ENCODE results near the gene TPSAB1. TPM values are rescaled to one million over a fixed set of nuclear protein-coding genes. Genes with fewer than 3 reads are reported as not detected.

TPSAB1 gene
- total and polyA plus RNA-seq, 2 donors, result 4.3 to 11.1 TPM

DNA sequence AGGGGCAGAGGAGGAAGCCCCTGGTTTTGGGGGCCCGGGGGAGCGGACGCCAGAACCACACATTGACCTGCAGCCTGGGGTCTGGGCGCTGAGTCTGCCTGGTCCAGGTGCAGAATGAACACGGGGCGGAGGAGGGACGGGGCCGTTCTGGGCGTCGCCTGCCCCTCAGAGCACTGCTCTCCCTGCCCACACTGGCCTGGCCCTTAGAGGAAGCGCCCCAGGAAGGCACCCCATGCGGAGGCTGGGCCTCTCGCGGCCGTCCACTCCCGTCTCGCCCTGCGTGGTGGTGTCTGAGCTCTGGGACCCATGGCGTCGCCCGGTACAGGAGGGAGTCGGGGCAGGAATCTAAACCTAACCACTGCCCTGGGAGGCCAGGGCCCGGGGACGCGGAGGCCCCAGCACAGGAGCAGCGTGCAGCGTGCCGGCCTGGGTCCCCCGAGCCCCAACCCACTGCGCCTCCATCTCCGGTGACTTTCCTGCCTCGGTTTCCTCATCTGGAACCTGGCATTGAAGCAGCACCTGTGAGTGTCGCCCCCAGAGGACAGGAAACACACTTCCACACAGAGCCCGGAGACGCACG lies 19.7 kb downstream of the TPSAB1 start:
- no peak overlapping the region for H3K27ac ChIP-seq (ENCODE audit: low read depth in 1 of 2, low read length in 1 of 2)
- 75% methylated on average over 36 of the region's 36 CpGs for WGBS
- H3K27me3 ChIP-seq (ENCODE audit: control insufficient read depth in 2 of 2, insufficient read depth in 1 of 2, low read length in 1 of 2), result peaks cover 37 to 50% of the 10 kb centered on the region in 2 donors
- DNase-seq (ENCODE audit: low read depth in 6 of 9, low spot score in 9 of 9), result no peak
- peaks cover 0 to 4% of the 10 kb centered on the region in 2 donors for H3K4me1 ChIP-seq (ENCODE audit: control insufficient read depth in 2 of 2, insufficient read depth in 2 of 2, low read length in 2 of 2)
- H3K36me3 ChIP-seq (ENCODE audit: control insufficient read depth in 2 of 2, insufficient read depth in 2 of 2, low read length in 1 of 2), result no peaks in the 10 kb centered on the region
- H3K4me3 ChIP-seq (ENCODE audit: low read length in 2 of 2), result no peak overlapping the region
- H3K9me3 ChIP-seq (ENCODE audit: control insufficient read depth in 2 of 2, insufficient read depth in 1 of 2, low read length in 1 of 2), result peaks cover 0 to 13% of the 10 kb centered on the region in 2 donors

GRCh38 chr16:1261131-1261892 lies 20.8 kb downstream of the TPSAB1 start:
- Histone ChIP-seq H3K4me1 (ENCODE audit: control insufficient read depth in 2 of 2, insufficient read depth in 2 of 2, low read length in 2 of 2) (peaks cover 0 to 4% of the 10 kb centered on the region in 2 donors), H3K9me3 (ENCODE audit: control insufficient read depth in 2 of 2, insufficient read depth in 1 of 2, low read length in 1 of 2) (peaks cover 0 to 17% of the 10 kb centered on the region in 2 donors), H3K4me3 (ENCODE audit: low read length in 2 of 2) (no peak overlapping the region), H3K27ac (ENCODE audit: low read depth in 1 of 2, low read length in 1 of 2) (no peak overlapping the region), H3K27me3 (ENCODE audit: control insufficient read depth in 2 of 2, insufficient read depth in 1 of 2, low read length in 1 of 2) (peaks cover 37 to 50% of the 10 kb centered on the region in 2 donors), H3K36me3 (ENCODE audit: control insufficient read depth in 2 of 2, insufficient read depth in 2 of 2, low read length in 1 of 2) (no peaks in the 10 kb centered on the region)
- WGBS, result 15% methylated on average over 47 of the region's 47 CpGs
- no peak for DNase-seq (ENCODE audit: low read depth in 6 of 9, low spot score in 9 of 9)

- no peak for DNase-seq (ENCODE audit: low read depth in 6 of 9, low spot score in 9 of 9)
- no peaks in the 10 kb centered on the region for H3K36me3 ChIP-seq (ENCODE audit: control insufficient read depth in 2 of 2, insufficient read depth in 2 of 2, low read length in 1 of 2)
- 93% methylated on average over 32 of the region's 32 CpGs for WGBS
- no peak overlapping the region for H3K27ac ChIP-seq (ENCODE audit: low read depth in 1 of 2, low read length in 1 of 2)
- H3K9me3 ChIP-seq (ENCODE audit: control insufficient read depth in 2 of 2, insufficient read depth in 1 of 2, low read length in 1 of 2), result peaks cover 0 to 17% of the 10 kb centered on the region in 2 donors
- no peak overlapping the region for H3K4me3 ChIP-seq (ENCODE audit: low read length in 2 of 2)
- peaks cover 0 to 4% of the 10 kb centered on the region in 2 donors for H3K4me1 ChIP-seq (ENCODE audit: control insufficient read depth in 2 of 2, insufficient read depth in 2 of 2, low read length in 2 of 2)
- peaks cover 37 to 50% of the 10 kb centered on the region in 2 donors for H3K27me3 ChIP-seq (ENCODE audit: control insufficient read depth in 2 of 2, insufficient read depth in 1 of 2, low read length in 1 of 2)
Observed at GRCh38 chr16:1262210-1262845, 21.8 kb downstream of the TPSAB1 start.

GRCh38 chr16:1262846-1263221 lies 22.3 kb downstream of the TPSAB1 start:
- 91% methylated on average over 9 of the region's 9 CpGs for WGBS
- Histone ChIP-seq H3K27me3 (ENCODE audit: control insufficient read depth in 2 of 2, insufficient read depth in 1 of 2, low read length in 1 of 2) (peaks cover 37 to 50% of the 10 kb centered on the region in 2 donors), H3K4me1 (ENCODE audit: control insufficient read depth in 2 of 2, insufficient read depth in 2 of 2, low read length in 2 of 2) (peaks cover 0 to 4% of the 10 kb centered on the region in 2 donors), H3K27ac (ENCODE audit: low read depth in 1 of 2, low read length in 1 of 2) (no peak overlapping the region), H3K36me3 (ENCODE audit: control insufficient read depth in 2 of 2, insufficient read depth in 2 of 2, low read length in 1 of 2) (no peaks in the 10 kb centered on the region), H3K9me3 (ENCODE audit: control insufficient read depth in 2 of 2, insufficient read depth in 1 of 2, low read length in 1 of 2) (peaks cover 0 to 17% of the 10 kb centered on the region in 2 donors), H3K4me3 (ENCODE audit: low read length in 2 of 2) (no peak overlapping the region)
- DNase-seq (ENCODE audit: low read depth in 6 of 9, low spot score in 9 of 9), result no peak

GRCh38 chr16:1263591-1264344 lies 23.3 kb downstream of the TPSAB1 start:
- Histone ChIP-seq H3K27me3 (ENCODE audit: control insufficient read depth in 2 of 2, insufficient read depth in 1 of 2, low read length in 1 of 2) (peaks cover 37 to 49% of the 10 kb centered on the region in 2 donors), H3K27ac (ENCODE audit: low read depth in 1 of 2, low read length in 1 of 2) (no peak overlapping the region), H3K4me1 (ENCODE audit: control insufficient read depth in 2 of 2, insufficient read depth in 2 of 2, low read length in 2 of 2) (peaks cover 0 to 4% of the 10 kb centered on the region in 2 donors), H3K4me3 (ENCODE audit: low read length in 2 of 2) (no peak overlapping the region), H3K36me3 (ENCODE audit: control insufficient read depth in 2 of 2, insufficient read depth in 2 of 2, low read length in 1 of 2) (no peaks in the 10 kb centered on the region), H3K9me3 (ENCODE audit: control insufficient read depth in 2 of 2, insufficient read depth in 1 of 2, low read length in 1 of 2) (peaks cover 0 to 17% of the 10 kb centered on the region in 2 donors)
- 89% methylated on average over 15 of the region's 15 CpGs for WGBS
- no peak for DNase-seq (ENCODE audit: low read depth in 6 of 9, low spot score in 9 of 9)

DNA sequence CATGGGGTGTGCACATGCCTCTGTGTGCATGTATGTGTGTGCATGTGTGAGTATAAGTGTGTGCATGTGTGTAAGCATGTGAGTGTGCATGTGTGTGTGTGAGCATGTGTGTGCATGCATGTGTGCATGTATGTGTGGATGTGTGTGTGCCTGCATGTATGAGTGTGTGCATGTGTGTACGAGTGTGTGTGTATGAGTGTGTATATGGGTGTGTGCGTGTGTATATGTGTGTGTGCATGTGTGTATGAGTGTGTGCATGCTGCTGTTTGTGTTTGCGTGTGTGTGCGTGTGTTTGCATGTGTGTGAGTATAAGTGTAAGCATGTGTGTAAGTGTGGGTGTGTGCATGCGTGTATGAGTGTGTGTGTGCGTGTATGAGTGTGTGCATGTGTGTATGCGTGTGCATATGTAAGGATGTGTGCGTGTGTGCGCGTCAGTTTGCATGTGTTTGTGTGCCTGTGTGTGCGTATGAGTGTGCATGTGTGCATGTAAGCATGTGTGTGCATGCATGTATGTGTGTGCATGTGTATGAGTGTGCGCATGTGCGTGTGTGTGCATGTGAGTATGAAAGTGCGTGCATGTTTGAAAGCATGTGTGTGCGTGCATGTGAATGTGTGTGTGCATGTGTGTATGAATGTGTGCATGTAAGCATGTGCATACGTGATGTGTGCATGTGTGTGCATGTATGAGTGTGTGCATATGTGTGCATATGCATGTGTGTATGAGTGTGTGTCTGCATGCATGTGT lies 24.0 kb downstream of the TPSAB1 start:
- no peaks in the 10 kb centered on the region for H3K36me3 ChIP-seq (ENCODE audit: control insufficient read depth in 2 of 2, insufficient read depth in 2 of 2, low read length in 1 of 2)
- no peak for DNase-seq (ENCODE audit: low read depth in 6 of 9, low spot score in 9 of 9)
- H3K9me3 ChIP-seq (ENCODE audit: control insufficient read depth in 2 of 2, insufficient read depth in 1 of 2, low read length in 1 of 2), result peaks cover 0 to 17% of the 10 kb centered on the region in 2 donors
- no peak overlapping the region for H3K27ac ChIP-seq (ENCODE audit: low read depth in 1 of 2, low read length in 1 of 2)
- 98% methylated on average over 16 of the region's 16 CpGs for WGBS
- H3K4me3 ChIP-seq (ENCODE audit: low read length in 2 of 2), result no peak overlapping the region
- H3K4me1 ChIP-seq (ENCODE audit: control insufficient read depth in 2 of 2, insufficient read depth in 2 of 2, low read length in 2 of 2), result no peaks in the 10 kb centered on the region
- peaks cover 32 to 42% of the 10 kb centered on the region in 2 donors for H3K27me3 ChIP-seq (ENCODE audit: control insufficient read depth in 2 of 2, insufficient read depth in 1 of 2, low read length in 1 of 2)

- no peaks in the 10 kb centered on the region for H3K4me1 ChIP-seq (ENCODE audit: control insufficient read depth in 2 of 2, insufficient read depth in 2 of 2, low read length in 2 of 2)
- H3K9me3 ChIP-seq (ENCODE audit: control insufficient read depth in 2 of 2, insufficient read depth in 1 of 2, low read length in 1 of 2), result peaks cover 0 to 17% of the 10 kb centered on the region in 2 donors
- H3K27me3 ChIP-seq (ENCODE audit: control insufficient read depth in 2 of 2, insufficient read depth in 1 of 2, low read length in 1 of 2), result peaks cover 25 to 35% of the 10 kb centered on the region in 2 donors
- 91% methylated on average over 13 of the region's 13 CpGs for WGBS
- no peak for DNase-seq (ENCODE audit: low read depth in 6 of 9, low spot score in 9 of 9)
- H3K4me3 ChIP-seq (ENCODE audit: low read length in 2 of 2), result no peak overlapping the region
- no peaks in the 10 kb centered on the region for H3K36me3 ChIP-seq (ENCODE audit: control insufficient read depth in 2 of 2, insufficient read depth in 2 of 2, low read length in 1 of 2)
- H3K27ac ChIP-seq (ENCODE audit: low read depth in 1 of 2, low read length in 1 of 2), result no peak overlapping the region
Observed at GRCh38 chr16:1265090-1265630, 24.7 kb downstream of the TPSAB1 start.

GRCh38 chr16:1265826-1266225 lies 25.3 kb downstream of the TPSAB1 start:
- DNase-seq (ENCODE audit: low read depth in 6 of 9, low spot score in 9 of 9), result no peak
- 95% methylated on average over 19 of the region's 19 CpGs for WGBS
- Histone ChIP-seq H3K27me3 (ENCODE audit: control insufficient read depth in 2 of 2, insufficient read depth in 1 of 2, low read length in 1 of 2) (peaks cover 19 to 28% of the 10 kb centered on the region in 2 donors), H3K9me3 (ENCODE audit: control insufficient read depth in 2 of 2, insufficient read depth in 1 of 2, low read length in 1 of 2) (peaks cover 0 to 17% of the 10 kb centered on the region in 2 donors), H3K4me1 (ENCODE audit: control insufficient read depth in 2 of 2, insufficient read depth in 2 of 2, low read length in 2 of 2) (no peaks in the 10 kb centered on the region), H3K27ac (ENCODE audit: low read depth in 1 of 2, low read length in 1 of 2) (no peak overlapping the region), H3K36me3 (ENCODE audit: control insufficient read depth in 2 of 2, insufficient read depth in 2 of 2, low read length in 1 of 2) (no peaks in the 10 kb centered on the region), H3K4me3 (ENCODE audit: low read length in 2 of 2) (no peak overlapping the region)

Measured in thymus (tissue), 11 donors.